ENCODE measurements around the gene ASTL. TPM values are rescaled to one million over a fixed set of nuclear protein-coding genes. Genes with fewer than 3 reads are reported as not detected.

The ASTL gene
- total and polyA plus RNA-seq, 2 donors (not counting 3 experiments of a cell fraction or from before 2014, with no cell fraction given): not detected

GRCh38 chr2:96186562-96186961, 48.3 kb upstream of the ASTL start:
- DNase-seq (ENCODE audit: low read depth, low spot score): no peak
- no TSS peak for BruUV-seq (replicated peaks)

GRCh38 chr2:96185516-96185915, 47.2 kb upstream of the ASTL start:
- no peak for FAIRE-seq
- dilution Hi-C loops (cut with MboI; ENCODE audit: extremely low pct_ligation_motif_present, low sequenced_read_pairs): no loop called here

More at GRCh38 chr2:96186562-96186961, 48.3 kb upstream of the ASTL start:
- dilution Hi-C loops (cut with MboI; ENCODE audit: extremely low pct_ligation_motif_present, low sequenced_read_pairs) (no loop called here), intact Hi-C loops (cut with micrococcal nuclease) (no loop called here)
- Histone ChIP-seq H3K9ac (replicated peaks; ENCODE audit: extremely low read depth, insufficient read depth, low read length) (no peak overlapping the region), H3K4me2 (ENCODE audit: insufficient read depth, low read length) (no peak overlapping the region), H3K27ac (ENCODE audit: insufficient read depth, low read depth, low read length) (no peak overlapping the region), H4K20me1 (replicated peaks; ENCODE audit: control insufficient read depth, extremely low read depth, insufficient read depth, low read length) (no peaks in the 10 kb centered on the region), H3K36me3 (ENCODE audit: control insufficient read depth in 2 of 2, extremely low read depth in 1 of 2, insufficient read depth in 2 of 2, low read length in 2 of 2) (peaks cover 16 to 39% of the 10 kb centered on the region in 2 experiments), H3K4me1 (ENCODE audit: control insufficient read depth, extremely low read depth, insufficient read depth, low read length) (no peaks in the 10 kb centered on the region), H3K9me3 (replicated peaks; ENCODE audit: control insufficient read depth, insufficient read depth, low read length) (no peaks in the 10 kb centered on the region), H3K79me2 (ENCODE audit: control insufficient read depth, insufficient read depth, low read length) (no peaks in the 10 kb centered on the region), H3K4me3 (replicated peaks in 1 of 3; ENCODE audit: insufficient read depth in 1 of 3, low read depth in 1 of 3, low read length in 3 of 3) (no peak overlapping the region), H2AFZ (ENCODE audit: low read depth, low read length) (no peak overlapping the region), H3K9me1 (replicated peaks; ENCODE audit: control insufficient read depth, extremely low read depth, insufficient read depth, low read length) (no peaks in the 10 kb centered on the region), H3K27me3 (ENCODE audit: control insufficient read depth in 2 of 2, insufficient read depth in 2 of 2, low read length in 2 of 2) (no peaks in the 10 kb centered on the region)
- POLR2A ChIA-PET: no interaction called here
- no peak for TF ChIP-seq FOS (IDR thresholded peaks at IDR 0.05; ENCODE audit: borderline replicate concordance, insufficient read depth, low read length)
- TF ChIP-seq EZH2 (IDR thresholded peaks at IDR 0.05; ENCODE audit: borderline replicate concordance, low read depth, low read length, severe bottlenecking): no peak
- no peak for TF ChIP-seq MAX (IDR thresholded peaks at IDR 0.05; ENCODE audit: insufficient read depth, insufficient read length)
- no peak for FAIRE-seq
- CTCF ChIA-PET: interaction anchor here (1.3 kb wide), 1 partner anchor 12 kb away, joined by 4 read pairs; no protein-coding TSS in a partner anchor

More at GRCh38 chr2:96185516-96185915, 47.2 kb upstream of the ASTL start:
- Histone ChIP-seq H3K79me2 (ENCODE audit: control insufficient read depth, insufficient read depth, low read length) (no peaks in the 10 kb centered on the region), H3K27me3 (ENCODE audit: control insufficient read depth in 2 of 2, insufficient read depth in 2 of 2, low read length in 2 of 2) (no peaks in the 10 kb centered on the region), H3K4me3 (replicated peaks in 1 of 3; ENCODE audit: insufficient read depth in 1 of 3, low read depth in 1 of 3, low read length in 3 of 3) (no peak overlapping the region), H3K4me2 (ENCODE audit: insufficient read depth, low read length) (no peak overlapping the region), H3K9me1 (replicated peaks; ENCODE audit: control insufficient read depth, extremely low read depth, insufficient read depth, low read length) (no peaks in the 10 kb centered on the region), H3K36me3 (ENCODE audit: control insufficient read depth in 2 of 2, extremely low read depth in 1 of 2, insufficient read depth in 2 of 2, low read length in 2 of 2) (peaks cover 16 to 34% of the 10 kb centered on the region in 2 experiments), H4K20me1 (replicated peaks; ENCODE audit: control insufficient read depth, extremely low read depth, insufficient read depth, low read length) (no peaks in the 10 kb centered on the region), H3K27ac (ENCODE audit: insufficient read depth, low read depth, low read length) (no peak overlapping the region), H3K9ac (replicated peaks; ENCODE audit: extremely low read depth, insufficient read depth, low read length) (no peak overlapping the region), H2AFZ (ENCODE audit: low read depth, low read length) (no peak overlapping the region), H3K9me3 (replicated peaks; ENCODE audit: control insufficient read depth, insufficient read depth, low read length) (no peaks in the 10 kb centered on the region), H3K4me1 (ENCODE audit: control insufficient read depth, extremely low read depth, insufficient read depth, low read length) (no peaks in the 10 kb centered on the region)
- ChIA-PET POLR2A (no interaction called here), CTCF (interaction anchor here (2.0 kb wide), 1 partner anchor 11 kb away, joined by 8 read pairs; no protein-coding TSS in a partner anchor)
- intact Hi-C loops (cut with micrococcal nuclease): no loop called here
- no peak for DNase-seq (ENCODE audit: low read depth, low spot score)
- TF ChIP-seq JUN (IDR thresholded peaks at IDR 0.05; ENCODE audit: borderline replicate concordance, insufficient read depth, insufficient read length, low read depth) (no peak), CTCF (IDR thresholded peaks at IDR 0.05; ENCODE audit: extremely low read depth in 1 of 2, insufficient read depth in 1 of 2, low read depth in 1 of 2, low read length in 2 of 2) (no peak), POLR2AphosphoS5 (IDR thresholded peaks at IDR 0.05; ENCODE audit: insufficient read depth, low read depth, low read length) (no peak), POLR2A (IDR thresholded peaks at IDR 0.05; ENCODE audit: low read depth, low read length) (no peak), MYC (IDR thresholded peaks at IDR 0.05; ENCODE audit: low read depth, low read length) (no peak)
- no TSS peak for BruUV-seq (replicated peaks)

All from endothelial cell of umbilical vein (primary cell).